Activated naive CD4-positive, alpha-beta T cell treated with anti-CD3 and anti-CD28 coated beads, Interleukin-2, amount 10 ng/mL, durations not matched to agents 7 days and 5 days (primary cell): ENCODE measurements around the gene SUPT5H.
"Not testable (repeated sequence)": the region's sequence is repeated elsewhere in the genome, so short reads cannot be mapped to it uniquely, and the experiment has no call there.

Experiments used
- CTCF ChIA-PET: fragments of 350-600 bp; sonication (Branson Sonifier 250); formaldehyde crosslinking; loops from one replicate; lab custom pipeline; 2021; ENCODE audit warnings: antibody characterized with exemption; lab: Charles Lee
- DNase-seq: peaks from one replicate; pipeline ENCODE4 v3.0.0-alpha.2; 2020
- H3K27ac Mint-ChIP-seq: one replicate; pipeline ENCODE4 v1.8.0; 2021; ENCODE audit warnings: mild to moderate bottlenecking, moderate library complexity, mixed read lengths
- H3K27me3 Mint-ChIP-seq: one replicate; pipeline ENCODE4 v1.8.0; 2021; ENCODE audit warnings: mild to moderate bottlenecking, mixed read lengths
- H3K36me3 Mint-ChIP-seq: one replicate; pipeline ENCODE4 v1.8.0; 2021; ENCODE audit warnings: mixed read lengths
- H3K4me1 Mint-ChIP-seq: one replicate; pipeline ENCODE4 v1.8.0; 2021; ENCODE audit warnings: mixed read lengths
- H3K4me3 Mint-ChIP-seq: one replicate; pipeline ENCODE4 v1.8.0; 2021; ENCODE audit warnings: mild to moderate bottlenecking, moderate library complexity, mixed read lengths
- H3K9me3 Mint-ChIP-seq: one replicate; pipeline ENCODE4 v1.8.0; 2021; ENCODE audit warnings: mixed read lengths

SUPT5H gene

GRCh38 chr19:39446365-39447084, 1.1 kb downstream of the SUPT5H start:
- peaks cover 37% of the 10 kb centered on the region for H3K36me3 Mint-ChIP-seq
- no peaks in the 10 kb centered on the region for H3K9me3 Mint-ChIP-seq
- CTCF ChIA-PET, result interaction anchor here (1.3 kb wide), 1 partner anchor 86 kb away, joined by 5 read pairs; the partner anchor contains the start of gene EID2B
- H3K4me3 Mint-ChIP-seq, result peak overlapping the region; percentile 86
- no peak for DNase-seq
- H3K27ac Mint-ChIP-seq, result peak overlapping the region; percentile 93
- peaks cover 55% of the 10 kb centered on the region for H3K4me1 Mint-ChIP-seq
- H3K27me3 Mint-ChIP-seq, result no peaks in the 10 kb centered on the region

GRCh38 chr19:39448271-39448670, 2.9 kb downstream of the SUPT5H start:
- Mint-ChIP-seq H3K9me3 (no peaks in the 10 kb centered on the region), H3K4me1 (peaks cover 64% of the 10 kb centered on the region), H3K27ac (peak overlapping the region; percentile 93), H3K4me3 (peak overlapping the region; percentile 86), H3K36me3 (peaks cover 53% of the 10 kb centered on the region), H3K27me3 (no peaks in the 10 kb centered on the region)
- peak; percentile 39 for DNase-seq
- CTCF ChIA-PET, result no interaction called here

GRCh38 chr19:39449116-39449797, 3.9 kb downstream of the SUPT5H start:
- peak overlapping the region; percentile 7 for H3K4me3 Mint-ChIP-seq
- H3K9me3 Mint-ChIP-seq, result no peaks in the 10 kb centered on the region
- CTCF ChIA-PET, result interaction anchor here (1.7 kb wide), 1 partner anchor 8 kb away, joined by 5 read pairs; no protein-coding TSS in a partner anchor
- H3K36me3 Mint-ChIP-seq, result peaks cover 60% of the 10 kb centered on the region
- DNase-seq, result no peak
- H3K27ac Mint-ChIP-seq, result peak overlapping the region; percentile 81
- peaks cover 64% of the 10 kb centered on the region for H3K4me1 Mint-ChIP-seq
- H3K27me3 Mint-ChIP-seq, result no peaks in the 10 kb centered on the region

GRCh38 chr19:39451257-39451656, 5.9 kb downstream of the SUPT5H start:
- H3K4me1 Mint-ChIP-seq, result peaks cover 54% of the 10 kb centered on the region
- H3K4me3 Mint-ChIP-seq, H3K27me3 Mint-ChIP-seq, H3K9me3 Mint-ChIP-seq, H3K27ac Mint-ChIP-seq, CTCF ChIA-PET, DNase-seq: not testable (repeated sequence)
- peaks cover 54% of the 10 kb centered on the region for H3K36me3 Mint-ChIP-seq

- Mint-ChIP-seq H3K36me3 (peaks cover 53% of the 10 kb centered on the region), H3K27ac (peak overlapping the region; percentile 44)
- CTCF ChIA-PET, result interaction anchor here (0.9 kb wide), 1 partner anchor 22 kb away, joined by 3 read pairs; no protein-coding TSS in a partner anchor
These were observed 18.0 kb downstream of the SUPT5H start for GRCh38 chr19:39463403-39463802.

GRCh38 chr19:39465956-39466747, 20.8 kb downstream of the SUPT5H start:
- Mint-ChIP-seq H3K4me3 (no peak overlapping the region), H3K4me1 (no peaks in the 10 kb centered on the region), H3K9me3 (no peaks in the 10 kb centered on the region), H3K27me3 (no peaks in the 10 kb centered on the region), H3K27ac (no peak overlapping the region), H3K36me3 (peaks cover 58% of the 10 kb centered on the region)
- DNase-seq, result no peak
- CTCF ChIA-PET, result interaction anchor here (0.7 kb wide), 1 partner anchor 8 kb away, joined by 3 read pairs; no protein-coding TSS in a partner anchor

More at GRCh38 chr19:39463403-39463802, 18.0 kb downstream of the SUPT5H start:
- DNase-seq, result no peak
- Mint-ChIP-seq H3K27me3 (no peaks in the 10 kb centered on the region), H3K4me3 (no peak overlapping the region), H3K4me1 (no peaks in the 10 kb centered on the region), H3K9me3 (no peaks in the 10 kb centered on the region)

- Mint-ChIP-seq H3K4me1 (no peaks in the 10 kb centered on the region), H3K27ac (no peak overlapping the region), H3K9me3 (no peaks in the 10 kb centered on the region), H3K4me3 (no peak overlapping the region), H3K27me3 (no peaks in the 10 kb centered on the region), H3K36me3 (peaks cover 64% of the 10 kb centered on the region)
- CTCF ChIA-PET, result no interaction called here
- no peak for DNase-seq
These were observed 22.6 kb downstream of the SUPT5H start for GRCh38 chr19:39467941-39468340.

GRCh38 chr19:39469036-39469435, 23.7 kb downstream of the SUPT5H start:
- H3K4me1 Mint-ChIP-seq, result no peaks in the 10 kb centered on the region

GRCh38 chr19:39469567-39469966, 24.2 kb downstream of the SUPT5H start:
- Mint-ChIP-seq H3K27ac (no peak overlapping the region), H3K4me3 (no peak overlapping the region), H3K9me3 (no peaks in the 10 kb centered on the region), H3K27me3 (no peaks in the 10 kb centered on the region), H3K36me3 (peaks cover 75% of the 10 kb centered on the region), H3K4me1 (no peaks in the 10 kb centered on the region)
- no peak for DNase-seq
- CTCF ChIA-PET, result no interaction called here

More at GRCh38 chr19:39469036-39469435, 23.7 kb downstream of the SUPT5H start:
- H3K4me3 Mint-ChIP-seq, result no peak overlapping the region
- no peaks in the 10 kb centered on the region for H3K27me3 Mint-ChIP-seq
- H3K9me3 Mint-ChIP-seq, result no peaks in the 10 kb centered on the region
- H3K36me3 Mint-ChIP-seq, result peaks cover 70% of the 10 kb centered on the region
- no peak for DNase-seq
- CTCF ChIA-PET, result no interaction called here
- no peak overlapping the region for H3K27ac Mint-ChIP-seq

GRCh38 chr19:39470724-39471339, 25.4 kb downstream of the SUPT5H start:
- no peaks in the 10 kb centered on the region for H3K4me1 Mint-ChIP-seq
- DNase-seq, result no peak
- H3K27me3 Mint-ChIP-seq, result no peaks in the 10 kb centered on the region
- H3K9me3 Mint-ChIP-seq, result no peaks in the 10 kb centered on the region
- H3K36me3 Mint-ChIP-seq, result peaks cover 74% of the 10 kb centered on the region
- CTCF ChIA-PET, result no interaction called here
- H3K27ac Mint-ChIP-seq, result peak overlapping the region; percentile 12
- no peak overlapping the region for H3K4me3 Mint-ChIP-seq

- Mint-ChIP-seq H3K9me3 (no peaks in the 10 kb centered on the region), H3K27ac (peak overlapping the region; percentile 14), H3K27me3 (no peaks in the 10 kb centered on the region), H3K36me3 (peaks cover 69% of the 10 kb centered on the region), H3K4me3 (no peak overlapping the region), H3K4me1 (no peaks in the 10 kb centered on the region)
- CTCF ChIA-PET, result interaction anchor here (1.0 to 1.2 kb wide), 2 partner anchors 31 to 61 kb away, joined by 3 to 4 read pairs; no protein-coding TSS in a partner anchor
- DNase-seq, result no peak
These were observed 26.6 kb downstream of the SUPT5H start for GRCh38 chr19:39471756-39472536.

GRCh38 chr19:39472746-39473442, 27.5 kb downstream of the SUPT5H start:
- no peak for DNase-seq
- Mint-ChIP-seq H3K4me1 (no peaks in the 10 kb centered on the region), H3K27me3 (no peaks in the 10 kb centered on the region), H3K4me3 (no peak overlapping the region), H3K27ac (peak overlapping the region; percentile 14), H3K9me3 (no peaks in the 10 kb centered on the region), H3K36me3 (peaks cover 62% of the 10 kb centered on the region)
- CTCF ChIA-PET, result interaction anchor here (1.1 to 2.6 kb wide), 3 partner anchors 11 to 370 kb away, joined by 3 to 11 read pairs (median 9); no protein-coding TSS in a partner anchor
